Astrocyte of the spinal cord (primary cell): ENCODE measurements around the gene MRPS25.

ENCODE experiments used
- DNase-seq: peaks from one replicate; pipeline ENCODE4 v3.0.0; 2011; ENCODE audit warnings: low read depth, low spot score
- H3K4me3 ChIP-seq: 2 replicates; pipeline ENCODE4 v1.5.1; 2011; ENCODE audit warnings: low read depth, mild to moderate bottlenecking, low read length, moderate library complexity
- in situ Hi-C: cut with HindIII; loops from 2 replicates; pipeline ENCODE4 v1.10.0; 2017; ENCODE audit warnings: low sequenced_read_pairs
- TF ChIP-seq, protein P1 (sequence below): IDR thresholded peaks from 2 replicates; pipeline ENCODE4 v1.5.1; 2012; ENCODE audit warnings: low read depth, mild to moderate bottlenecking, low read length, inconsistent platforms

Gene MRPS25

DNA sequence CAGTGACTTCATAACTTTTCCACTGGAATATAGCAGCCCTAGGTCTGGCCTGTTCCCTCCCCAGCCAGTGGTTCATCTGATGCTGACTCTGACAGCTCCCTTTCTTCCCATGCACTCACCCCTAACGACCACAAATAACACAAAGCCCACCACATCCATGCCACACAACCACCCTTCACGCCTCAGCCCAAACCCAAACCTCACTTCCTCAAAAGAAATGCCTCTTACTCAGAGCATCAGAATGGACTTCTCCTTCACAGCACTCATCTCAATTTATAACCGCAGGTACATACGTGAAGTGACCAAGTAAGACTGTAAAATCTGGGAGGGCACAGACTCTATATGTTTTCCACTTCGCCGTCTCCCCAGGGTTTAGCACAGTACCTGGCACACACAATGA is 32.8 kb upstream of the MRPS25 start:
- in situ Hi-C loops, result no loop called here
- TF ChIP-seq, protein P1, sequence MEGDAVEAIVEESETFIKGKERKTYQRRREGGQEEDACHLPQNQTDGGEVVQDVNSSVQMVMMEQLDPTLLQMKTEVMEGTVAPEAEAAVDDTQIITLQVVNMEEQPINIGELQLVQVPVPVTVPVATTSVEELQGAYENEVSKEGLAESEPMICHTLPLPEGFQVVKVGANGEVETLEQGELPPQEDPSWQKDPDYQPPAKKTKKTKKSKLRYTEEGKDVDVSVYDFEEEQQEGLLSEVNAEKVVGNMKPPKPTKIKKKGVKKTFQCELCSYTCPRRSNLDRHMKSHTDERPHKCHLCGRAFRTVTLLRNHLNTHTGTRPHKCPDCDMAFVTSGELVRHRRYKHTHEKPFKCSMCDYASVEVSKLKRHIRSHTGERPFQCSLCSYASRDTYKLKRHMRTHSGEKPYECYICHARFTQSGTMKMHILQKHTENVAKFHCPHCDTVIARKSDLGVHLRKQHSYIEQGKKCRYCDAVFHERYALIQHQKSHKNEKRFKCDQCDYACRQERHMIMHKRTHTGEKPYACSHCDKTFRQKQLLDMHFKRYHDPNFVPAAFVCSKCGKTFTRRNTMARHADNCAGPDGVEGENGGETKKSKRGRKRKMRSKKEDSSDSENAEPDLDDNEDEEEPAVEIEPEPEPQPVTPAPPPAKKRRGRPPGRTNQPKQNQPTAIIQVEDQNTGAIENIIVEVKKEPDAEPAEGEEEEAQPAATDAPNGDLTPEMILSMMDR, result no peak
- H3K4me3 ChIP-seq, result peak overlapping the region; percentile 99
- peak; percentile 4 for DNase-seq

DNA sequence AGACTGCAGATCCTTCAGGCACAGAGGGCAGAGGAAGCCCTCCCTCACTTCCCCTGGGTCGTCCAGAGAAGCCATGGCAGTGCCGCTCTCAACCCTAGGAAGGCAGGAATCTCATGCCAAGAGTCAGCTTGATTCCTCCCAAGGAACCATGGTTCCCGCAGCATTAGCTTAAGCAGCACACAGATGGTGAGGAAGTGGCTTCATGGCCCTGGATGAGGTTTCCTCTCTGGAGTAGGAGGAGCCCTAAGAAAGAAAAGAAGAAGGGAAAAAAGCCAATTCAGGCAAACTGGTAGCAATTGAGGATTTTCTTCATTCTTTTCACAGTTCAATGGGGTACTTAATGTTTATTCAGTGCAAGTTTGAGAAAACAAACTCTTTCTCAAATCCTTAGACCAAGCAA is 30.9 kb upstream of the MRPS25 start:
- in situ Hi-C loops, result no loop called here

DNA sequence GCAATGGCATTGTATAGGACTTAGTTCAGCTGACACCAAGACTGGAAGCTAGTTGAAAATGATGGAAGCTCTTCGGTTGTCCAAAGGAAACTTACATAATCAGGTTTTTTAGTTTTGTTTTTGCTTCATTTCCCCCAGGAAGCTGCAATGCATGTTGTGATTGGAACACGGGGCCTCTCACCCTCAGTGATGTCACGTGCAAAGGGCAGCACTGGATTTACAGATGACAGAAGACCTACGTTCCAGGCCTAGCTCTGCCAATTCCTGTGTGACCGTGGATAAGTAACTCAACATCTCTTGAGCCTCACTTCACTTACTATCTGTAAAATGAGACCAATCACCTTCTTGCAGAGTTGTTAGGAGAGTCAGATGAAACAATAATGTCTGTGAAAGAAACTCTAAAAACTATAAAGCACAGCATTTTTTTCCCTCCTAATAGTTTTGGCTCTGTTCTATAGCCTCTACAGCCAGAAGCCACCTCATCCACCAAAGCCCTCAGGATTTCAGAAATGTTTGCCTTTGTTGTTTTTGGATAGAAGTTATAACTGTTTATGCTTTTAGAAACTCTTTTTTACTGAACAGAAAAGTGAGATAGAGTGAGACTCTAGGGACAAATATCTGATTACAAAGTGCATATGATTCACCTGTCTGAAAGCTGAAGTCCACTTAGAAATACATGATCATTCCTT is 29.2 kb upstream of the MRPS25 start:
- no peak for DNase-seq
- H3K4me3 ChIP-seq, result no peak overlapping the region
- TF ChIP-seq, protein P1, result no peak
- in situ Hi-C loops, result no loop called here

More for the DNA sequence above, 30.9 kb upstream of the MRPS25 start:
- TF ChIP-seq, protein P1, result no peak
- no peak overlapping the region for H3K4me3 ChIP-seq
- no peak for DNase-seq

GRCh38 chr3:15092686-15093085 is 27.6 kb upstream of the MRPS25 start:
- in situ Hi-C loops, result no loop called here
- TF ChIP-seq, protein P1, result no peak
- H3K4me3 ChIP-seq, result no peak overlapping the region
- no peak for DNase-seq

DNA sequence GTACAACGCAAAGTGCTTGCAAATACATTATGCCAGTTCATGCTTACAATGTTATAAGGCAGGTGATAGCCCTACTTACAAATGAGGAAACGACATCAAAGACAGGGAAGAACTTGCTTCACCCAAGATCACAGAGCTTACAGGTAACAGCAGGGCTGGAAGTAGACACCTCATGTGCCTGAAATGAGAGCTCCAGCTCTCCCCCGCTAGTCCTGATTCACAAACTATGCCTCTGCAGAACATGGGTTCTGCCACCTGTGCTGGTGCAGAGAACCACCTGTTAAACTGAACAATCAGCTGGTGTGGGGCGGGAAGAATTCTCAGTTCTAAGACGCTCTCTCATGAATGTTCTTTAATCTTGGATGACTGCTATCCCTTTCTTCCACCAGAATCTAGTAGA is 26.5 kb upstream of the MRPS25 start:
- TF ChIP-seq, protein P1, result no peak
- DNase-seq, result no peak
- in situ Hi-C loops, result no loop called here
- H3K4me3 ChIP-seq, result no peak overlapping the region

GRCh38 chr3:15089201-15089600 is 24.1 kb upstream of the MRPS25 start:
- no peak for DNase-seq
- TF ChIP-seq, protein P1, result no peak
- no peak overlapping the region for H3K4me3 ChIP-seq
- in situ Hi-C loops, result no loop called here
